ENCODE results near the gene PAXX. TPM values are rescaled to one million over a fixed set of nuclear protein-coding genes. Genes with fewer than 3 reads are reported as not detected.

The PAXX gene
- total RNA-seq, 2 experiments from 2014 or later: 67.0 to 67.8 TPM

GRCh38 chr9:137028263-137029057, 36.2 kb downstream of the PAXX start:
- peaks cover 80% of the 10 kb centered on the region for H3K4me1 ChIP-seq (ENCODE audit: insufficient read depth, low read length)
- Mint-ChIP-seq H3K4me3 (peak overlapping the region; percentile 85), H3K27ac (peak overlapping the region; percentile 55), H3K36me3 (ENCODE audit: low read depth) (no peaks in the 10 kb centered on the region), H3K4me1 (ENCODE audit: low read depth) (peaks cover 39% of the 10 kb centered on the region), H3K9me3 (no peaks in the 10 kb centered on the region), H3K27me3 (no peaks in the 10 kb centered on the region)
- H3K4me3 ChIP-seq (ENCODE audit: low read length): peak overlapping the region; percentile 68
- peak in 13 of 14 experiments; percentile 44 to 92 (median 65) for DNase-seq
- ChIA-PET POLR2A (interaction anchor here (0.6 to 2.4 kb wide), 7 partner anchors 32 to 300 kb away, joined by 3 to 11 read pairs (median 5); partner anchors contain the start of genes CLIC3, FBXW5, PAXX and TRAF2), CTCF (interaction anchor here (0.7 to 3.0 kb wide), 23 partner anchors 11 to 270 kb away, joined by 3 to 23 read pairs (median 4); partner anchors contain the start of genes AJM1, CLIC3, FBXW5 and LCN8)
- intact Hi-C loops (cut with DNase I, micrococcal nuclease): loop anchor here in 1 of 2 experiments (1.0 to 5.0 kb wide), 4 partner anchors 36 to 141 kb away; partner anchors contain the start of genes FBXW5 and TRAF2
- peak; percentile 62 for ATAC-seq (ENCODE audit: poor library complexity)
- H3K27me3 ChIP-seq (ENCODE audit: control insufficient read depth in 1 of 2, insufficient read depth in 2 of 2, low read length in 2 of 2): no peaks in the 10 kb centered on the region
- no peaks in the 10 kb centered on the region for H3K9me3 ChIP-seq (ENCODE audit: control insufficient read depth in 1 of 2, insufficient read depth in 1 of 2, low read length in 2 of 2)
- no peak overlapping the region for H3K27ac ChIP-seq (ENCODE audit: low read depth in 1 of 2, low read length in 2 of 2)
- TF ChIP-seq CTCF (IDR thresholded peaks at IDR 0.05): no peak
- H3K36me3 ChIP-seq (ENCODE audit: insufficient read depth, low read length): no peaks in the 10 kb centered on the region

GRCh38 chr9:137029058-137029936, 37.1 kb downstream of the PAXX start:
- peak overlapping the region in 1 of 2 donors; percentile 7 for H3K27ac ChIP-seq (ENCODE audit: low read depth in 1 of 2, low read length in 2 of 2)
- H3K27ac Mint-ChIP-seq: peak overlapping the region; percentile 55
- no peaks in the 10 kb centered on the region for H3K27me3 Mint-ChIP-seq
- no peaks in the 10 kb centered on the region for H3K27me3 ChIP-seq (ENCODE audit: control insufficient read depth in 1 of 2, insufficient read depth in 2 of 2, low read length in 2 of 2)
- H3K4me1 ChIP-seq (ENCODE audit: insufficient read depth, low read length): peaks cover 82% of the 10 kb centered on the region
- no peaks in the 10 kb centered on the region for H3K9me3 ChIP-seq (ENCODE audit: control insufficient read depth in 1 of 2, insufficient read depth in 1 of 2, low read length in 2 of 2)
- peaks cover 44% of the 10 kb centered on the region for H3K4me1 Mint-ChIP-seq (ENCODE audit: low read depth)
- peak; percentile 49 to 82 (median 64) for DNase-seq
- H3K4me3 Mint-ChIP-seq: peak overlapping the region; percentile 90
- no peaks in the 10 kb centered on the region for H3K9me3 Mint-ChIP-seq
- peak; percentile 67 for TF ChIP-seq CTCF (IDR thresholded peaks at IDR 0.05)
- ChIA-PET CTCF (interaction anchor here (0.5 to 3.0 kb wide), 27 partner anchors 10 to 271 kb away, joined by 3 to 23 read pairs (median 4); partner anchors contain the start of genes AJM1, CLIC3, FBXW5 and LCN8), POLR2A (interaction anchor here (0.6 to 2.4 kb wide), 8 partner anchors 33 to 301 kb away, joined by 3 to 11 read pairs (median 4); partner anchors contain the start of genes CLIC3, FBXW5, MAN1B1 and PAXX)
- no peaks in the 10 kb centered on the region for H3K36me3 ChIP-seq (ENCODE audit: insufficient read depth, low read length)
- no peaks in the 10 kb centered on the region for H3K36me3 Mint-ChIP-seq (ENCODE audit: low read depth)
- intact Hi-C loops (cut with DNase I, micrococcal nuclease): loop anchor here in 1 of 2 experiments (2.0 to 5.0 kb wide), 3 partner anchors 36 to 142 kb away; partner anchors contain the start of gene TRAF2
- peak overlapping the region; percentile 68 for H3K4me3 ChIP-seq (ENCODE audit: low read length)
- ATAC-seq (ENCODE audit: poor library complexity): peak; percentile 27

GRCh38 chr9:137030006-137030405, 37.8 kb downstream of the PAXX start:
- CTCF ChIA-PET: interaction anchor here (0.5 to 3.0 kb wide), 20 partner anchors 9 to 272 kb away, joined by 3 to 23 read pairs (median 5); partner anchors contain the start of genes AJM1, CLIC3, FBXW5 and LCN8

More at GRCh38 chr9:137030006-137030405, 37.8 kb downstream of the PAXX start:
- no peak for ATAC-seq (ENCODE audit: poor library complexity)
- Mint-ChIP-seq H3K4me3 (peak overlapping the region; percentile 90), H3K27ac (no peak overlapping the region), H3K36me3 (ENCODE audit: low read depth) (no peaks in the 10 kb centered on the region), H3K4me1 (ENCODE audit: low read depth) (peaks cover 51% of the 10 kb centered on the region), H3K27me3 (no peaks in the 10 kb centered on the region), H3K9me3 (no peaks in the 10 kb centered on the region)
- no peaks in the 10 kb centered on the region for H3K36me3 ChIP-seq (ENCODE audit: insufficient read depth, low read length)
- DNase-seq: no peak
- H3K4me3 ChIP-seq (ENCODE audit: low read length): peak overlapping the region; percentile 68
- no peaks in the 10 kb centered on the region for H3K9me3 ChIP-seq (ENCODE audit: control insufficient read depth in 1 of 2, insufficient read depth in 1 of 2, low read length in 2 of 2)
- intact Hi-C loops (cut with DNase I, micrococcal nuclease): no loop called here
- POLR2A ChIA-PET: interaction anchor here (0.6 to 2.4 kb wide), 5 partner anchors 38 to 302 kb away, joined by 3 to 11 read pairs (median 6); partner anchors contain the start of genes MAN1B1, PAXX and TRAF2
- no peaks in the 10 kb centered on the region for H3K27me3 ChIP-seq (ENCODE audit: control insufficient read depth in 1 of 2, insufficient read depth in 2 of 2, low read length in 2 of 2)
- no peak for TF ChIP-seq CTCF (IDR thresholded peaks at IDR 0.05)
- H3K27ac ChIP-seq (ENCODE audit: low read depth in 1 of 2, low read length in 2 of 2): peak overlapping the region in 1 of 2 donors; percentile 41
- peaks cover 86% of the 10 kb centered on the region for H3K4me1 ChIP-seq (ENCODE audit: insufficient read depth, low read length)
